ENCODE data around the gene DAPK3.
"Not testable (repeated sequence)": the region's sequence is repeated elsewhere in the genome, so short reads cannot be mapped to it uniquely, and the experiment has no call there.

DAPK3 gene

GRCh38 chr19:3977242-3978143, 6.6 kb upstream of the DAPK3 start:
- DNase-seq, result no peak

GRCh38 chr19:3976495-3977241, 5.8 kb upstream of the DAPK3 start:
- no peak for DNase-seq

- DNase-seq, result no peak
These were observed 4.8 kb upstream of the DAPK3 start for GRCh38 chr19:3975637-3976087.

- no peak for DNase-seq
These were observed 4.2 kb upstream of the DAPK3 start for GRCh38 chr19:3975144-3975543.

GRCh38 chr19:3970313-3970807, 539 bp downstream of the DAPK3 start:
- no peak for DNase-seq

- no peak for DNase-seq
These were observed 1.2 kb downstream of the DAPK3 start for GRCh38 chr19:3969435-3970312.

GRCh38 chr19:3968556-3969434, 2.1 kb downstream of the DAPK3 start:
- no peak for DNase-seq

GRCh38 chr19:3967983-3968382, 2.9 kb downstream of the DAPK3 start:
- not testable (repeated sequence) for DNase-seq

GRCh38 chr19:3966051-3967017, 4.6 kb downstream of the DAPK3 start:
- DNase-seq, result no peak

GRCh38 chr19:3964256-3965194, 6.4 kb downstream of the DAPK3 start:
- no peak for DNase-seq

GRCh38 chr19:3963458-3964255, 7.2 kb downstream of the DAPK3 start:
- DNase-seq, result no peak

- no peak for DNase-seq
These were observed 9.9 kb downstream of the DAPK3 start for GRCh38 chr19:3961007-3961406.

- DNase-seq, result no peak
These were observed 11.2 kb downstream of the DAPK3 start for GRCh38 chr19:3959766-3960131.

- no peak for DNase-seq
These were observed 11.8 kb downstream of the DAPK3 start for GRCh38 chr19:3958836-3959765.

- no peak for DNase-seq
These were observed 15.2 kb downstream of the DAPK3 start for GRCh38 chr19:3955688-3956087.

GRCh38 chr19:3955276-3955675, 15.6 kb downstream of the DAPK3 start:
- not testable (repeated sequence) for DNase-seq

GRCh38 chr19:3954107-3954506, 16.8 kb downstream of the DAPK3 start:
- DNase-seq, result no peak
